ENCODE results near the gene ZIK1.

The ZIK1 gene

GRCh38 chr19:57583521-57584416, at the start of gene ZIK1:
Gene ZIK1 (plus strand): TSS chr19:57584145. CDS start chr19:57584357, 212 bp downstream.
- peak; percentile 94 for DNase-seq (ENCODE audit: low read depth)

GRCh38 chr19:57537953-57538547, 45.9 kb upstream of the ZIK1 start:
- DNase-seq (ENCODE audit: low read depth) = no peak

GRCh38 chr19:57546513-57546912, 37.4 kb upstream of the ZIK1 start:
- DNase-seq (ENCODE audit: low read depth) = no peak

GRCh38 chr19:57552432-57552831, 31.5 kb upstream of the ZIK1 start:
- DNase-seq (ENCODE audit: low read depth) = no peak

- DNase-seq (ENCODE audit: low read depth) = no peak
Observed at GRCh38 chr19:57557659-57558058, 26.3 kb upstream of the ZIK1 start.

- peak; percentile 29 for DNase-seq (ENCODE audit: low read depth)
Observed at GRCh38 chr19:57558525-57558924, 25.4 kb upstream of the ZIK1 start.

GRCh38 chr19:57559008-57559403, 24.9 kb upstream of the ZIK1 start:
- DNase-seq (ENCODE audit: low read depth) = peak; percentile 40

- peak; percentile 89 for DNase-seq (ENCODE audit: low read depth)
Observed at GRCh38 chr19:57559404-57560025, 24.4 kb upstream of the ZIK1 start, which contains the start of gene ZNF550. Gene ZNF550 (minus strand): TSS chr19:57559863. CDS start chr19:57559682, 181 bp downstream.

- peak; percentile 93 for DNase-seq (ENCODE audit: low read depth)
Observed at GRCh38 chr19:57560049-57560491, 23.9 kb upstream of the ZIK1 start.

GRCh38 chr19:57563547-57563946, 20.4 kb upstream of the ZIK1 start:
- DNase-seq (ENCODE audit: low read depth) = no peak

- peak; percentile 13 for DNase-seq (ENCODE audit: low read depth)
Observed at GRCh38 chr19:57566396-57567265, 17.3 kb upstream of the ZIK1 start.

GRCh38 chr19:57570707-57571106, 13.2 kb upstream of the ZIK1 start:
- DNase-seq (ENCODE audit: low read depth) = no peak

GRCh38 chr19:57572415-57572947, 11.5 kb upstream of the ZIK1 start:
- DNase-seq (ENCODE audit: low read depth) = no peak

- no peak for DNase-seq (ENCODE audit: low read depth)
Observed at GRCh38 chr19:57576661-57577060, 7.3 kb upstream of the ZIK1 start.

- DNase-seq (ENCODE audit: low read depth) = peak; percentile 99
Observed at GRCh38 chr19:57578487-57579205, 5.3 kb upstream of the ZIK1 start, which contains the start of gene ZNF416. Gene ZNF416 (minus strand): TSS chr19:57578911. CDS start chr19:57578704, 207 bp downstream.

GRCh38 chr19:57583104-57583520, 833 bp upstream of the ZIK1 start:
- DNase-seq (ENCODE audit: low read depth) = no peak

- peak; percentile 80 for DNase-seq (ENCODE audit: low read depth)
Observed at GRCh38 chr19:57587529-57587928, 3.6 kb downstream of the ZIK1 start.

GRCh38 chr19:57599377-57599760, 15.4 kb downstream of the ZIK1 start:
- no peak for DNase-seq (ENCODE audit: low read depth)

GRCh38 chr19:57599761-57600383, 15.9 kb downstream of the ZIK1 start, which contains the start of gene ZNF530:
Gene ZNF530 (plus strand): TSS chr19:57599885. CDS start chr19:57604346, 4,461 bp downstream.
- peak; percentile 93 for DNase-seq (ENCODE audit: low read depth)

GRCh38 chr19:57606931-57607330, 23.0 kb downstream of the ZIK1 start:
- DNase-seq (ENCODE audit: low read depth) = no peak

Data from EH (cell line).